ENCODE results near the gene CYTH1. TPM values are rescaled to one million over a fixed set of nuclear protein-coding genes. Genes with fewer than 3 reads are reported as not detected.

Gene CYTH1
- total and polyA plus RNA-seq, 7 donors: 18.7 to 40.4 (median 29.8) TPM

DNA sequence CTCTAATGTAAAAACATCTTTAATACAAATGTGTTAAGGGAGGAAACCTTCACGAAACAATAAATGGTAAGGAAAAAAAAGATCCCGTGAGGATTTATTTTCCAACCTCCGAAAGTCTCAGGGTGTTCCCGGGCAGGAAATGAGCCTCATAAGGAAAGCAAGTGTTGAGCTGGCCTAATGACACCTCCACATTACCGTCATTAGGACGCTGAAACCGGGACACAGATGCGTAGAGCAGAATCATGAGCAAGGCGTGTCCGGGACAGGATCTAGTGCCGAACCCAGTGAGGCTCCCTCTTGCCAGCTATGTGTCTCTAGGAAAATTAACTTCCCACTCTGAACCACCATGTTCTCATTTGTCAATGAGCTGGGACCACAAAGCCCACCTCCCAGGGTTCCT, 22.7 kb upstream of the CYTH1 start:
- Histone ChIP-seq H3K36me3 (ENCODE audit: insufficient read depth in 1 of 2, low read depth in 1 of 2) (peaks cover 7 to 82% of the 10 kb centered on the region in 2 donors), H3K27ac (no peak overlapping the region), H3K4me3 (no peak overlapping the region), H3K4me1 (peaks cover 5% of the 10 kb centered on the region), H3K9me3 (no peaks in the 10 kb centered on the region), H3K27me3 (ENCODE audit: insufficient read depth in 3 of 3, low read length in 2 of 3) (no peaks in the 10 kb centered on the region)
- TF ChIP-seq CTCF (IDR thresholded peaks at IDR 0.05): no peak
- intact Hi-C loops (cut with DNase I): no loop called here
- no peak for DNase-seq
- 60 to 73% (median 62%) methylated on average over 11 of the region's 11 CpGs for WGBS, 3 donors
- ATAC-seq: peak in 2 of 4 donors; percentile 35 to 42

GRCh38 chr17:78803186-78803845, 21.2 kb upstream of the CYTH1 start:
- Histone ChIP-seq H3K9me3 (no peaks in the 10 kb centered on the region), H3K27me3 (ENCODE audit: insufficient read depth in 3 of 3, low read length in 2 of 3) (no peaks in the 10 kb centered on the region), H3K36me3 (ENCODE audit: insufficient read depth in 1 of 2, low read depth in 1 of 2) (peaks cover 4 to 79% of the 10 kb centered on the region in 2 donors), H3K27ac (no peak overlapping the region), H3K4me3 (peak overlapping the region; percentile 34), H3K4me1 (peaks cover 13% of the 10 kb centered on the region)
- DNase-seq: no peak
- intact Hi-C loops (cut with DNase I): no loop called here
- no peak for TF ChIP-seq CTCF (IDR thresholded peaks at IDR 0.05)
- WGBS, 3 donors: 74 to 80% (median 80%) methylated on average over 21 of the region's 21 CpGs
- no peak for ATAC-seq

DNA sequence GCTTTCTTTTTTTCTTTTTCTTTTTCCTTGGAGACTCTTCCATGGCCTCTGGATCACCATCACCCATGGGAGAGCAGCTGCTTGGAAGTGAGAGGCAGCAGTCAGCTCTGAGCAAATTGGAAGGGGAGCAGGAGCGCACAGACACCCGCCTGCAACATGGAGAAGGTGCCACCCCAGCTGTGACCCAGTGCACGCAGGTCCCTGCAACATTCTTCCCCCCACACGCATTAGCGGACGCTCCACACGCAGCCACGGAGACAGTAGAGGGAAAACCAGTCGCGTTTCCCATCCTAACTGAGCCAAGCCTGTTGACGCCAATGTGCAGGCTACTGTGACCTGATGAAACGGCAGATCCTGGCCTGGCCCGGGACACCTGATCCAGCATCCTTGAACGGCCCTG, 20.4 kb upstream of the CYTH1 start:
- no peak overlapping the region for H3K4me3 ChIP-seq
- peaks cover 18% of the 10 kb centered on the region for H3K4me1 ChIP-seq
- intact Hi-C loops (cut with DNase I): no loop called here
- H3K27ac ChIP-seq: no peak overlapping the region
- no peak for TF ChIP-seq CTCF (IDR thresholded peaks at IDR 0.05)
- H3K9me3 ChIP-seq: no peaks in the 10 kb centered on the region
- no peak for DNase-seq
- H3K27me3 ChIP-seq (ENCODE audit: insufficient read depth in 3 of 3, low read length in 2 of 3): no peaks in the 10 kb centered on the region
- no peak for ATAC-seq
- WGBS, 3 donors: 91 to 92% (median 92%) methylated on average over 14 of the region's 14 CpGs
- H3K36me3 ChIP-seq (ENCODE audit: insufficient read depth in 1 of 2, low read depth in 1 of 2): peaks cover 3 to 79% of the 10 kb centered on the region in 2 donors

- H3K27me3 ChIP-seq (ENCODE audit: insufficient read depth in 3 of 3, low read length in 2 of 3): no peaks in the 10 kb centered on the region
- peaks cover 22% of the 10 kb centered on the region for H3K4me1 ChIP-seq
- no peaks in the 10 kb centered on the region for H3K9me3 ChIP-seq
- intact Hi-C loops (cut with DNase I): no loop called here
- WGBS, 3 donors: 90 to 94% (median 94%) methylated on average over 30 of the region's 30 CpGs
- H3K36me3 ChIP-seq (ENCODE audit: insufficient read depth in 1 of 2, low read depth in 1 of 2): peaks cover 0 to 79% of the 10 kb centered on the region in 2 donors
- no peak overlapping the region for H3K27ac ChIP-seq
- H3K4me3 ChIP-seq: no peak overlapping the region
- ATAC-seq (no peak), DNase-seq (no peak)
- TF ChIP-seq CTCF (IDR thresholded peaks at IDR 0.05): no peak
These were observed 19.9 kb upstream of the CYTH1 start for GRCh38 chr17:78802008-78802407.
